Smooth muscle cell (in vitro differentiated cells): ENCODE measurements around the gene CUL3. TPM values are rescaled to one million over a fixed set of nuclear protein-coding genes. Genes with fewer than 3 reads are reported as not detected.
A peak's percentile ranks its signal among the peaks of the same experiment; 100 is the strongest.

Experiments used
- DNase-seq: peaks from one replicate; lab custom pipeline; 2025; ENCODE audit not compliant: unreplicated experiment; lab: John Stamatoyannopoulos, UW
- H2AFZ ChIP-seq: fragments of 200-600 bp; sonication (generic); 2 replicates; pipeline ENCODE4 v1.6.0; 2016; ENCODE audit warnings: antibody characterized with exemption, low read depth, mild to moderate bottlenecking
- H3F3A ChIP-seq: fragments of 200-600 bp; sonication (generic); 2 replicates; pipeline ENCODE4 v1.6.0; 2017; ENCODE audit warnings: antibody characterized with exemption, low read depth
- H3K27ac ChIP-seq: fragments of 200-600 bp; sonication (generic); 2 replicates; pipeline ENCODE4 v1.5.1; 2016; ENCODE audit warnings: low read depth, mild to moderate bottlenecking
- H3K27me3 ChIP-seq: fragments of 200-600 bp; sonication (generic); 2 replicates; pipeline ENCODE4 v1.6.1; 2016; ENCODE audit warnings: low read depth, mild to moderate bottlenecking
- H3K36me3 ChIP-seq: fragments of 200-600 bp; sonication (generic); 2 replicates; pipeline ENCODE4 v1.5.1; 2016; ENCODE audit warnings: low read depth
- H3K4me1 ChIP-seq: fragments of 200-600 bp; sonication (generic); 2 replicates; pipeline ENCODE4 v1.5.1; 2016; ENCODE audit warnings: low read depth
- H3K4me2 ChIP-seq: fragments of 200-600 bp; sonication (generic); 2 replicates; pipeline ENCODE4 v1.6.0; 2016; ENCODE audit warnings: mild to moderate bottlenecking
- H3K4me3 ChIP-seq: fragments of 200-600 bp; sonication (generic); 2 replicates; pipeline ENCODE4 v1.5.1; 2016; ENCODE audit warnings: mild to moderate bottlenecking
- H3K79me2 ChIP-seq: fragments of 200-600 bp; sonication (generic); 2 replicates; pipeline ENCODE4 v1.6.0; 2016; ENCODE audit warnings: low read depth, mild to moderate bottlenecking
- H3K9ac ChIP-seq: fragments of 200-600 bp; sonication (generic); 2 replicates; pipeline ENCODE4 v1.6.0; 2016; ENCODE audit warnings: low read depth
- H3K9me3 ChIP-seq: fragments of 200-600 bp; sonication (generic); replicated peaks from 2 replicates; pipeline ENCODE4 v1.5.1; 2016; ENCODE audit warnings: low read depth
- H4K20me1 ChIP-seq: fragments of 200-600 bp; sonication (generic); 2 replicates; pipeline ENCODE4 v1.6.0; 2016; ENCODE audit warnings: low read depth
- CTCF ChIP-seq: fragments of 200-600 bp; sonication (generic); IDR thresholded peaks from 2 replicates; pipeline ENCODE4 v1.5.1; 2017; ENCODE audit warnings: borderline replicate concordance, mild to moderate bottlenecking, antibody characterized with exemption; ENCODE audit not compliant: insufficient read depth, poor library complexity, severe bottlenecking
- WGBS: methylation state at CpG from one replicate; pipeline ENCODE4 v1.1.7; 2016; ENCODE audit warnings: low lambda C conversion rate; 5-methylcytosine and 5-hydroxymethylcytosine counted together
- polyA plus RNA-seq: library from polyadenylated mRNA; unstranded; fragments of >200 nt; fragmentation: Nextera tagmentation; extraction: Ambion mirVana; gene quantifications from 2 replicates; pipeline ENCODE4 v1.2.1, GENCODE V29; 2016
- total RNA-seq: library from RNA; depleted of rRNA; stranded (reverse); fragments of >200 nt; gene quantifications from 2 replicates; pipeline ENCODE4 v1.2.3, GENCODE V29; 2014

The CUL3 gene
- total and polyA plus RNA-seq, 2 experiments from 2014 or later = 65.8 to 109 TPM

- DNase-seq = no peak
- H3F3A ChIP-seq = no peaks in the 10 kb centered on the region
- peaks cover 12% of the 10 kb centered on the region for H3K4me1 ChIP-seq
- WGBS = 80% methylated on average over 6 of the region's 6 CpGs
- peak overlapping the region; percentile 20 for H3K27ac ChIP-seq
- peaks cover 97% of the 10 kb centered on the region for H4K20me1 ChIP-seq
- no peaks in the 10 kb centered on the region for H3K27me3 ChIP-seq
- TF ChIP-seq CTCF = no peak
- H3K4me2 ChIP-seq = no peak overlapping the region
- H3K4me3 ChIP-seq = no peak overlapping the region
- H3K79me2 ChIP-seq = peaks cover 100% of the 10 kb centered on the region
- peaks cover 9% of the 10 kb centered on the region for H3K36me3 ChIP-seq
- H2AFZ ChIP-seq = no peak overlapping the region
- no peak overlapping the region for H3K9ac ChIP-seq
- H3K9me3 ChIP-seq = no peaks in the 10 kb centered on the region
These were observed 39.1 kb downstream of the CUL3 start for GRCh38 chr2:224545884-224546644.

GRCh38 chr2:224543939-224544338 lies 41.2 kb downstream of the CUL3 start:
- no peak overlapping the region for H3K9ac ChIP-seq
- H4K20me1 ChIP-seq = peaks cover 98% of the 10 kb centered on the region
- no peak for TF ChIP-seq CTCF
- no peak for DNase-seq
- H3K4me1 ChIP-seq = peaks cover 12% of the 10 kb centered on the region
- H3K27me3 ChIP-seq = no peaks in the 10 kb centered on the region
- no peaks in the 10 kb centered on the region for H3K9me3 ChIP-seq
- no peak overlapping the region for H2AFZ ChIP-seq
- no peak overlapping the region for H3K4me2 ChIP-seq
- no peak overlapping the region for H3K27ac ChIP-seq
- H3K36me3 ChIP-seq = peaks cover 9% of the 10 kb centered on the region
- no peaks in the 10 kb centered on the region for H3F3A ChIP-seq
- H3K79me2 ChIP-seq = peaks cover 100% of the 10 kb centered on the region
- H3K4me3 ChIP-seq = no peak overlapping the region

GRCh38 chr2:224538561-224539138 lies 46.5 kb downstream of the CUL3 start:
- no peak for TF ChIP-seq CTCF
- Histone ChIP-seq H4K20me1 (peaks cover 97% of the 10 kb centered on the region), H3K9ac (no peak overlapping the region), H3K4me2 (no peak overlapping the region), H2AFZ (no peak overlapping the region), H3K27ac (no peak overlapping the region), H3K4me3 (no peak overlapping the region), H3K36me3 (peaks cover 12% of the 10 kb centered on the region), H3K79me2 (peaks cover 98% of the 10 kb centered on the region), H3K4me1 (peaks cover 4% of the 10 kb centered on the region), H3F3A (no peaks in the 10 kb centered on the region), H3K27me3 (no peaks in the 10 kb centered on the region), H3K9me3 (no peaks in the 10 kb centered on the region)
- WGBS = 75% methylated on average over 4 of the region's 4 CpGs
- no peak for DNase-seq
